ENCODE data around the gene ROM1.

DNA sequence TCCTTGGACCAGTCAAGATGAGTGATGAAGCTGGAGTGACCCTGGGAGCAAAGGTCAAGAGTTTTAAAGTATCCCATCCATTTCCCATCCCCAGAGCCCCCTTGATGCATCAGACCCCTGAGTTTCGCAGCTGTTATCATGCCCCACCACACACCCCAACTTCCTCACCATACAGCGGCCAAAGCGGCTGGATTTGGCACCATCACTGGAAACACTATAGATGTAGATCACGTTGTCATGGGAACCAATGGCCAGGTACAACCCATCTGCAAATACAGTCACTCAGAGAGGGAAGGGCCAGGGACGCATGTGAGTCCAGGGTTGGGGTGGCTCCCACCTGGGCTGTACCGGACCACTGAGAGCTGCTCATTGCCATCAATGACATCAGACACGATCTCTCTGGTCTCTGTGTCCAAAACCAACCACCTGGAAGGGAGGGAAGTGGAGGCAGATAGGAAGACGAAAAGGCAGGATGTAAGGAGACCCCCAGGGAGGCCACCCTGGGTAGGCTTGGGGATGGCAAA is 9.2 kb upstream of the ROM1 start:
- TF ChIP-seq, protein P1, sequence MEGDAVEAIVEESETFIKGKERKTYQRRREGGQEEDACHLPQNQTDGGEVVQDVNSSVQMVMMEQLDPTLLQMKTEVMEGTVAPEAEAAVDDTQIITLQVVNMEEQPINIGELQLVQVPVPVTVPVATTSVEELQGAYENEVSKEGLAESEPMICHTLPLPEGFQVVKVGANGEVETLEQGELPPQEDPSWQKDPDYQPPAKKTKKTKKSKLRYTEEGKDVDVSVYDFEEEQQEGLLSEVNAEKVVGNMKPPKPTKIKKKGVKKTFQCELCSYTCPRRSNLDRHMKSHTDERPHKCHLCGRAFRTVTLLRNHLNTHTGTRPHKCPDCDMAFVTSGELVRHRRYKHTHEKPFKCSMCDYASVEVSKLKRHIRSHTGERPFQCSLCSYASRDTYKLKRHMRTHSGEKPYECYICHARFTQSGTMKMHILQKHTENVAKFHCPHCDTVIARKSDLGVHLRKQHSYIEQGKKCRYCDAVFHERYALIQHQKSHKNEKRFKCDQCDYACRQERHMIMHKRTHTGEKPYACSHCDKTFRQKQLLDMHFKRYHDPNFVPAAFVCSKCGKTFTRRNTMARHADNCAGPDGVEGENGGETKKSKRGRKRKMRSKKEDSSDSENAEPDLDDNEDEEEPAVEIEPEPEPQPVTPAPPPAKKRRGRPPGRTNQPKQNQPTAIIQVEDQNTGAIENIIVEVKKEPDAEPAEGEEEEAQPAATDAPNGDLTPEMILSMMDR (IDR thresholded peaks at IDR 0.05) = no peak
- no peak for TF ChIP-seq POLR2AphosphoS5 (IDR thresholded peaks at IDR 0.05)

All from breast epithelium (tissue), 3 donors.